ENCODE data around the gene TMEM176B. TPM values are rescaled to one million over a fixed set of nuclear protein-coding genes. Genes with fewer than 3 reads are reported as not detected.

Gene TMEM176B
- total RNA-seq, 4 donors from 2014 or later = 2.5 to 16.6 (median 6.1) TPM

DNA sequence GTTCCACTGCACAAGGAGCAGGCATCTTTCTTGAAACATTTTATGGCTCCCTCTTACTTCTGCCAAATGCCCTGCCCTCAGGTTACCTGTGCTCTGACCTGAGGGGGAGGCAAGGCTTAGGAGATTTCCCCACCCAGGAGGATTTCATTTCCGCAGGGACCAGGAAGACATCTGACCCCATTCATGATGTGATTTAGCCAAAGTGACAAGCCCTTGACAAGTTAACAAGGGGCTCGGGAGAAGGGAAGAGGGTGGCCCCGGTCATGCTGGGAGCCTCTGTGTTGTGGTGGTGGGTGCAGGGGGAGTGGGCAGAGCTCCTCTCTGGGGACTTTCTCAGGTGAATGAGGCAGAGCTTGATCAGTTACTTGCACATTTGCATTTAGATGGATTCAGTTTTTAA, 44.0 kb downstream of the TMEM176B start:
- TF ChIP-seq CTCF (IDR thresholded peaks at IDR 0.05) = no peak
- TF ChIP-seq POLR2A (IDR thresholded peaks at IDR 0.05) = no peak
- intact Hi-C loops (cut with DNase I; ENCODE audit: low total_unique reads) = no loop called here
- no peak overlapping the region for H3K4me3 ChIP-seq (ENCODE audit: low read depth, poor library complexity, severe bottlenecking)
- DNase-seq (ENCODE audit: low spot score in 2 of 2) = no peak
- WGBS, 2 donors = 70 to 79% methylated on average over 3 of the region's 3 CpGs

DNA sequence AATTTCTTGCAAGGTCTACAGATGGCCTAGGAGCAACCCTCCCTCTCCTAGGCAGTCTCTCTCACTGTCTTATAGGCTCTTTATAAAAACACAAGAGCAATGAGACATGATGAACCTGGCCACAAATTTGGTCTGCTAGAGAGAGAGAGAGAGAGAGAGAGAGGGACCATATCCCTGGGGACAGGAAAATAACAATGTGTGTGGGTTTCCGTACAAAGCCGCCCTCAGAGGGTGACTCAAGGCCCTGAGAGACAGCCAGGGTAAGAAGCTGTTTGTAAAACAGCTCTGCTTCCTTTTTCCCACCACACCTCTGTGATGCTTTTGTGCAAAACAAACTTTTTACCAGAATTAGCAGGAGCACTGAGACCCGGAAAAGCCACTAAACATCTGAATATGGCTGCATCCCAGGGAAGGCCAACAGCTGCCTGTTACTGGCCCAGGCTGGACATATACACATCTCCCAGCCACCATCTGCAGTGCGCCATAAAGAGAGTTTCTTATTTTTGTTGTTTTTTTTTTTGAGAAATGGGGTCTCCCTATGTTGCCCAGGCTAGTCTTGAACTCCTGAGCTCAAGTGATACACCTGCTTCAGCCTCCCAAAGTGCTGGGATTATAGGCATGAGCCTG, 44.6 kb downstream of the TMEM176B start:
- intact Hi-C loops (cut with DNase I; ENCODE audit: low total_unique reads) = no loop called here
- no peak overlapping the region for H3K4me3 ChIP-seq (ENCODE audit: low read depth, poor library complexity, severe bottlenecking)
- DNase-seq (ENCODE audit: low spot score in 2 of 2) = no peak
- TF ChIP-seq POLR2A (IDR thresholded peaks at IDR 0.05) (no peak), CTCF (IDR thresholded peaks at IDR 0.05) (no peak)
- whole genome bisulfite sequencing, 2 donors = 78 to 79% methylated on average over 4 of the region's 4 CpGs

DNA sequence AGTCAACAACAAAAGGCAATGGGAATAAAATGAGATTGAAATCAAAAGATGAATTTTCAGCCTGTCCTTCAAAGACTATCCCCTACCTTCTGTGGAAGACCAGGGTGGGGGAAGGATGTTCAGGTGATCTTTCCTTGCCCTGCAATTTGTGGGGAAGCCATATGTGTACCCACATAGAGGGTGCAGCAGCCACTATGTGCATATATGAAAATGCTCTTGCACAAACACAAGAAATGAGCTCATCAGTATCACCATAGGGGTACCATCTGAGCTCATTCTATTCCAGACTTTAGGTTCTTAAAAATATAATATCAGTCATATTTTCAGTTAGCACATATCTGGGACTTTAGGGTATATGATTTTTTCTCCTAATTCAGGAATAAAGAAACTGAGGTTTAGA, 45.2 kb downstream of the TMEM176B start:
- no peak overlapping the region for H3K4me3 ChIP-seq (ENCODE audit: low read depth, poor library complexity, severe bottlenecking)
- DNase-seq (ENCODE audit: low spot score in 2 of 2) = no peak
- no peak for TF ChIP-seq CTCF (IDR thresholded peaks at IDR 0.05)
- intact Hi-C loops (cut with DNase I; ENCODE audit: low total_unique reads) = no loop called here

DNA sequence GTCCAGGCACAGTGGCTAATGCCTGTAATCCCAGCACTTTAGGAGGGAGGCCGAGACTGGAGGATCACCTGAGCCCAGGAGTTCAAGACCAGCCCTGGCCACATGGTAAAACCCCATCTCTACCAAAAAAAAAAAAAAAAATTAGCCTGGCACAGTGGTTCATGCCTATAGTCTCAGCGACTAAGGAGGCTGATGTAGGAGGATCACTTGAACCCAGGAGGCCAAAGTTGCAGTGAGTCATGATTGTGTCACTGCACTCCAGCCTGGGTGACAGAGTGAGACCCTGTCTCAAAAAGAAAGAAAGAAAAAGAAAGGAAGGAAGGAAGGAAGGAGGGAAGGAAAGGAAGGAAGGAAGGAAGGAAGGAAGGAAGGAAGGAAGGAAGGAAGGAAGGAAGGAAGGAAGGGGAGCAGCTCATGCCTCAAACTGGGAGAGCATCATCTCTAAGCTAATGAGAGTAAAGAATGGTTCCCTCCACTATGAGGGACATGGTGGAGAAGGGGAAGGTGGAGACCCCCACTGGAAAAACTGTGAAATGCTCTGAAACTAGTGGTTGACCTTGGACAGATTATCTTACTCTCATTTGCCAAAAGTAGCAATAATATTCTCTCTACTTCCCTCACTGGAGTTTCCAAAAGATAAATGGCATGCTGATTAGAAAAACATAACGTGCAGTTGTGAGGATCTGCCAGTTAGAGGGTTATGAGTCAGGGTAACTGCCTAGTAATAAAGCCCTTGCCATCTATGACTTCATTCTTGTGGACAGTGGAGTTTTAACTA, 46.1 kb downstream of the TMEM176B start:
- H3K4me3 ChIP-seq (ENCODE audit: low read depth, poor library complexity, severe bottlenecking) = no peak overlapping the region
- intact Hi-C loops (cut with DNase I; ENCODE audit: low total_unique reads) = no loop called here
- WGBS, 2 donors = 29 to 47% methylated on average over 3 of the region's 3 CpGs
- TF ChIP-seq CTCF (IDR thresholded peaks at IDR 0.05) (no peak), POLR2A (IDR thresholded peaks at IDR 0.05) (no peak)
- no peak for DNase-seq (ENCODE audit: low spot score in 2 of 2)

DNA sequence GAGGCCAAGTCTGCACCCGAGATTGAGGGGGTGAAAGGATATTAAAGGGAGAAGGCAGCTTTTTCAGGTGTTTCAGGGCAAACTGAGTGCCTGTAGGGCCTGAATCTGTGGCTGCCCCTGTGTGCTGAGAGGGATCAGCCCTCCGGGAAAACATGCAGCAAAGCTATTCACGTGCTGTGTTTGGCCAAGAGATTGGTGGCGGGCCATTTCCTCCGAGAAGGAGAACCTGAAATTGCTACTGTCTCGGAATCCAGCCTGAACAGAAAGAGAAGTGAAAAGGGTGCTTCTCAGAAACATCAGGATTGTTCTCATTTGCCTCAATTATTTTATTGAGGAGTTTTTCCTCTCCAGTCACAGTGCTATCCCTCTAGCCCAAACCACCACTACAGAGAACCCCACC, 46.9 kb downstream of the TMEM176B start:
- no peak for DNase-seq (ENCODE audit: low spot score in 2 of 2)
- TF ChIP-seq POLR2A (IDR thresholded peaks at IDR 0.05) = no peak
- no peak for TF ChIP-seq CTCF (IDR thresholded peaks at IDR 0.05)
- no peak overlapping the region for H3K4me3 ChIP-seq (ENCODE audit: low read depth, poor library complexity, severe bottlenecking)
- intact Hi-C loops (cut with DNase I; ENCODE audit: low total_unique reads) = no loop called here
- 61 to 78% methylated on average over 6 of the region's 6 CpGs for WGBS, 2 donors

All from lower leg skin (tissue), 4 donors.